Measurements from ENCODE around the gene FBXO15.

FBXO15 gene

DNA sequence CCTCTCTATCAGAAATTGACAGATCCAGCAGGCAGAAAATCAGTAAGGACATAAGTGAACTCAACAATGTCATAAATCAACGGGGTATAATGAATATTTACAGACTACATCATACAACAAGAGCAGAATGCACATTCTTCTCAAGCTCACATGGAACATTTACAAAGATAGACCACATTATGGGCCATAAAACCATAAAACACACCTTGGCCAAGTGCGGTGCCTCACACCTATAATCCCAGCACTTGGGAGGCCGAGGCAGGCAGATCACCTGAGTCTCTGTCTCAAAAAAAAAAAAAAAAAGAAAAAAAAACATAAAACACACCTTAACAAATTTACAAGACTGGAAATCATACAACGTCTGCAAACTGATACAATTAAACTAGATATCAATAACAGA, 36.7 kb downstream of the FBXO15 start:
- no peak for DNase-seq

- DNase-seq = no peak
Measured at GRCh38 chr18:74110149-74110548, 37.5 kb downstream of the FBXO15 start.

DNA sequence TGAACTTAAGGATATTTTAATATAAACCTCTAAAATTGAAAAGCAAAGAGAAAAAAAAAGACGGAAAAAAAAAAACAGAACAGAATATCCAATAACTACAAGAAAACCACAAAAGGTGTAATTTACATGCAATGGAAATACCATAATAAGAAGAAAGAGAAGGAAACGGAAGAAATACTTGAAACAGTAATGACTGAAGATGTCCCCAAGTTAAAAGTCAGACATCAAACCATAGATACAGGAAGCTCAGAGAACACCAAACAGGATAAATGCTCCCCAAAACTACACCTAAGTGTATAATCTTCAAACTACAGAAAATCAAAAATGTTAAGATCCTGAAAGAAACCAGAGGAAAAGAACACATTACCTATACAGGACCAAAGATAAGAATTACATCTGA, 39.2 kb downstream of the FBXO15 start:
- no peak for DNase-seq

GRCh38 chr18:74097803-74098202, 49.8 kb downstream of the FBXO15 start:
- DNase-seq = no peak

DNA sequence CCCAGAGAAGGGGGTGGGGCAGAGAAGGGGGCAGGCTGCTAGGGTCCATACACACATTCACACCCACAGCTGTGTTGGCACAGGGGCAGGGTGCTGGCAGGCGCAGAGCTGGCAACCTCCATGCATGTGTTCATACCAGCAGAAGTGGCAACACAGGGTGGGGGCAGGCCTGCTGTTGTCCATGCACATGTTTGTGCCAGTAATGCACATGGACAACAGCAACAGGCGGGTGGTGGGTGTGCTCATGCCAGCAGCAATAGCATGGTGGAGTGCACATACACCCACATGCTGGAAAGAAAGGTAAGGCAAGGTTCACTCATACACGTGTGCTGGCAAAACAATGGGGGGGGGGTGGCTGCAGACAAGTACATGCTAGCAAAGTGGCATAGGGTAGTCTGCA, 54.7 kb downstream of the FBXO15 start:
- no peak for DNase-seq

- no peak for DNase-seq
Measured at GRCh38 chr18:74084184-74084855, 63.3 kb downstream of the FBXO15 start.

DNA sequence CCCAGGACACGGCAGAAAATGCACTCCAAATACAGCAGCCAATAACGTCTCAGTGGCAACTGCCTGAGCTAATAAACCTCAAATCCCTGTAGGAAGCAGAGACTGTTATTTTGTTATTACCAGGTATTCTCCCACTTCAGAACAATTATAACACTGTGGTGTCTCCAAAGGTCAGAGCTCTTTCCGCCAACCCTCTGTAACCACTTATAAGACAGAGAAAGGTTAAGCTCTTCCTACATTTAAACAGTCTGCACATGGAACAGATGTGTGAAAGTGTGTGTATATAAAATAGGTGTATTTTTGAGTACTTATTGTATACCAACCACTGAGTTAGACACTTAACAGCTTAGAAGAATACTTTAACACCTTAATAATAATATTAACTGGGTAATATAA, 64.1 kb downstream of the FBXO15 start:
- DNase-seq = no peak

DNA sequence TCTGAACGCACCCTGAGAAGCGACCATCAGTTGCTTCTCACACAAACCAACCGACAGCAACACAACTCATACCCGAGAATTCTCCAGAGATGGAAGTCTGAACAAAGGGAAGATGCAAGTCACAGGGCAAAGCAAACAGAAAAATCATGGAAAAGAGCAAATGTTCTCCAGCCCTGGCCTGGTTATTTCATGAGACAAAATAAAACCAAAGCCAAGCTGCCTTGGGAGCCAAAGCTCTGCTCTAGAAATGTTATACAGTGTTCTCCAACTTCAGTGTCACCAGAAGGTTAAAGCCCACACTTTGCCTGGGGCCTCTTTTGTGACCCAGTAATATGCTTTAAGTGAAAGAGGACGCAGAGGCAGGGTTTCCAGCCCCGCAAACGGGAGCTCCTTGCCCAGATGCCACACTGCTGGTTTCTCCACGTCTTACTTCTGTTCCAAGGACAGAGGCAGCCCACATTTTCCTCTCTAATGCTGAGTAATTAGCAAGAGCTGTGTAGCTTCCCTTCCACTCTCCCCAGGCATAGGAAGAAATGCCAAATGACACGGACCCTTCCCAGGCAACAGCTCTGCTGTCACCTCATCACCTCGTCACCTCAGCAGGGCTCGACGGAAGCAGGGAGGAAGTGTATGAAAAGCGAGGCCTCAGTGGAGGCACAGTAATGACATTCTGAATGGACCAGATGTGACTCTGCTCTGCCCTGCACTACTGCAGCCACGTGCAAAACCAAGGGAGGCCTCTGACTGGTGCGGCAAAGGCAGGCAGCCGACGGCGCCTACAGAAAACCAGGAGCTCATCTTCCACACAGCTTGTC, 64.7 kb downstream of the FBXO15 start:
- peak; percentile 27 for DNase-seq

- peak; percentile 44 for DNase-seq
Measured at GRCh38 chr18:74081966-74082741, 65.5 kb downstream of the FBXO15 start.

DNA sequence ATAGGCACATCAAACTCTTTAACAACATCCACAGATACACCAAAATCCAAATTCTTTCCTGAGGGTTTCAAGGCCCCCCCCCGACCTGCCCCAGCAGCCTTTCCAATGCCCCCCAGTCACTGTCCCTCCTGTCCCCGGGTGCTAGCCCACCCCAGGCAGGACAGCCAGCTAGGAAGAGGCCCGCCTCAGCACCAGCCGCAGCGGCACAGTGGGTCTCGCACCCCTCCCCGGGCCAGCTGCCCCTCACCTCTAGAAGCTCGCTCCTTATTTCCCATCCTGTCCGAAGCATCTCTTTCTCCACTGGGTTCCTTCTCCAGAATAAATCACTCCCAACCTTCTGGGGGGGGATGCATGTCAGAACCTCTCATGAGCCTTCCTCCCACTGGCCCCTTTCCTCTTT, 69.4 kb downstream of the FBXO15 start:
- no peak for DNase-seq

GRCh38 chr18:74074668-74075564, 72.7 kb downstream of the FBXO15 start:
- DNase-seq = no peak

GRCh38 chr18:74073957-74074667, 73.5 kb downstream of the FBXO15 start:
- no peak for DNase-seq

- no peak for DNase-seq
Measured at GRCh38 chr18:74069178-74070050, 78.2 kb downstream of the FBXO15 start.

GRCh38 chr18:74068296-74068695, 79.3 kb downstream of the FBXO15 start:
- no peak for DNase-seq

- no peak for DNase-seq
Measured at GRCh38 chr18:74066018-74066417, 81.6 kb downstream of the FBXO15 start.

DNA sequence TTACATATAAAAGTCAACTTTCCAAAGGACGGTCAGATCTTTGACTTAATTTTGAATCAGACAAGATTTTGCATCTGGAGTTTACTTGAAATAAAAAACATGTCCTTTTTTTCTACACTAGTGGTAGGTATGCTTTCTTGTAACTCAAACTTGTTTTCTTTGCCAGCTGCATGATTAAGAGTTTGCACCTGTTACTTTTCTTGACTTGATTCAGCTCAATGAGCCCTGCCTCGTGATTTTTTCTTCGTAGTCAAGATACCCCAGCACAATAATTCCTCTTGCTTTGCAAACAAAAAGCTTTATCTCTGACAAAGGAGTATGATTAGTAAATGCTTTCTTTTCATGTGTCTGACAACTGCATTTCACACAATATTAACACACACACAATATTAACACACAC, 82.3 kb downstream of the FBXO15 start:
- no peak for DNase-seq

- no peak for DNase-seq
Measured at GRCh38 chr18:74064510-74064909, 83.1 kb downstream of the FBXO15 start.

- DNase-seq = no peak
Measured at GRCh38 chr18:74063557-74063956, 84.1 kb downstream of the FBXO15 start.

- DNase-seq = no peak
Measured at GRCh38 chr18:74063023-74063422, 84.6 kb downstream of the FBXO15 start.

GRCh38 chr18:74062037-74062436, 85.6 kb downstream of the FBXO15 start:
- no peak for DNase-seq

DNA sequence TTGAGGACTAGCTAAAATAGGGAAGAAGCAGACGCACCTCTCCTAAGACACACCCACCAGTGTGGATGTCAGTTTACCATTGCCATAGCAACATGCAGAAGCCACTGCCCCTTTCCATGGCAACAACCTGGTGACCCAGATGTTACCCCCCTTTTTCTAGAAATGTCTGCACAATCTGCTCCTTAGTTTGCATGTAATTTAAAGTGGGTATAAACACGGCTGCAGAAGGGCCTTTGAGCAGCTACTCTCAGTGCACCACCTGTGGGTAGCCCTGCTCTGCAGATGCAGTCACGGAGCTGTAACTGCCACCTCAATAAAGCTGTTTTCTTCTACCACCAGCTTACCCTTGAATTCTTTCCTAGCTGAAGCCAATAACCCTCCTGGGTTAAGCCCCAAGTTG, 87.1 kb downstream of the FBXO15 start:
- DNase-seq = no peak

Data from midbrain (tissue), 1 donor.